ENCODE measurements around the gene GABARAPL2.
"Not testable (repeated sequence)": the region's sequence is repeated elsewhere in the genome, so short reads cannot be mapped to it uniquely, and the experiment has no call there.

Gene GABARAPL2

GRCh38 chr16:75555707-75556430, 10.3 kb upstream of the GABARAPL2 start, which contains the start of gene TMEM231:
TMEM231 (minus strand) TSS chr16:75556252; CDS start chr16:75556209, 43 bp downstream.
- DNase-seq: peak; percentile 89

- no peak for DNase-seq
These were observed 9.7 kb upstream of the GABARAPL2 start for GRCh38 chr16:75556431-75556950.

- DNase-seq: no peak
These were observed 7.3 kb upstream of the GABARAPL2 start for GRCh38 chr16:75558846-75559401.

GRCh38 chr16:75559564-75560372, 6.4 kb upstream of the GABARAPL2 start:
- no peak for DNase-seq

GRCh38 chr16:75565640-75566039, 539 bp upstream of the GABARAPL2 start:
- no peak for DNase-seq

GRCh38 chr16:75566758-75567255, 628 bp downstream of the GABARAPL2 start:
- no peak for DNase-seq

GRCh38 chr16:75567911-75568310, 1.7 kb downstream of the GABARAPL2 start:
- DNase-seq: no peak

- no peak for DNase-seq
These were observed 4.4 kb downstream of the GABARAPL2 start for GRCh38 chr16:75570396-75571065.

GRCh38 chr16:75572864-75573542, 6.8 kb downstream of the GABARAPL2 start:
- DNase-seq: no peak

GRCh38 chr16:75573955-75574354, 7.8 kb downstream of the GABARAPL2 start:
- no peak for DNase-seq

- DNase-seq: no peak
These were observed 9.8 kb downstream of the GABARAPL2 start for GRCh38 chr16:75575958-75576357.

- DNase-seq: no peak
These were observed 10.2 kb downstream of the GABARAPL2 start for GRCh38 chr16:75576384-75576811.

GRCh38 chr16:75578212-75578611, 12.0 kb downstream of the GABARAPL2 start:
- DNase-seq: no peak

GRCh38 chr16:75578725-75579124, 12.5 kb downstream of the GABARAPL2 start:
- no peak for DNase-seq

- DNase-seq: no peak
These were observed 13.2 kb downstream of the GABARAPL2 start for GRCh38 chr16:75579281-75579834.

- no peak for DNase-seq
These were observed 17.9 kb downstream of the GABARAPL2 start for GRCh38 chr16:75584108-75584507.

GRCh38 chr16:75588716-75589115, 22.5 kb downstream of the GABARAPL2 start:
- DNase-seq: no peak

GRCh38 chr16:75589306-75589705, 23.1 kb downstream of the GABARAPL2 start:
- no peak for DNase-seq

GRCh38 chr16:75590920-75591843, 25.0 kb downstream of the GABARAPL2 start:
- DNase-seq: no peak

- DNase-seq: not testable (repeated sequence)
These were observed 25.7 kb downstream of the GABARAPL2 start for GRCh38 chr16:75591927-75592326.

GRCh38 chr16:75593308-75593707, 27.1 kb downstream of the GABARAPL2 start:
- no peak for DNase-seq

Measured in NCI-H2107 (cell line).